ENCODE measurements around the gene INSRR. TPM values are rescaled to one million over a fixed set of nuclear protein-coding genes. Genes with fewer than 3 reads are reported as not detected.

Gene INSRR
- total and polyA plus RNA-seq, 9 of the 15 experiments (the other 6 are each of a cell fraction or from before 2014, with no cell fraction given), result 0.03 to 0.18 (median 0.06) TPM; not detected in 3

DNA sequence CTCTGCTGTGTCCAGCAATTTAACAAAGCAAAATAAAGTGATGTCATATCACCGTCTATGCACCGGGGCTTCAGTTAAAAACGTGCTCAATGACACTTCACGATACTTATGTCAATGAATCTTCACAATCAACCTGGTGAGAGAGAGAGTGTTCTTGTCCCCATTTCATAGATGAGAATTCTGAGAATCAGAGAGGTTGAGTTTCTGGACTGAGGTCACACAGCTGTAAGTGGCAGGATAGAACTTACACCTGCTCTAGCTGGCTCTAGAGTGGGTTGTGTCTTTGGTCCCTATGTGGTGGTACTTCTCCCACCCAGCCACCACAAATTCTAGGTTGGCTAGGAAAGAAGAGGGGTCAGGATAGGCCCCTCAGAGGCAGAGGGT is 6.9 kb upstream of the INSRR start (continued):
- TF ChIP-seq RBM25 (IDR thresholded peaks at IDR 0.05; ENCODE audit: low read depth, low read length, severe bottlenecking), result peak; percentile 94
- no peak for TF ChIP-seq HDAC6 (IDR thresholded peaks at IDR 0.05; ENCODE audit: low read depth, low read length)
- TF ChIP-seq, protein P1, sequence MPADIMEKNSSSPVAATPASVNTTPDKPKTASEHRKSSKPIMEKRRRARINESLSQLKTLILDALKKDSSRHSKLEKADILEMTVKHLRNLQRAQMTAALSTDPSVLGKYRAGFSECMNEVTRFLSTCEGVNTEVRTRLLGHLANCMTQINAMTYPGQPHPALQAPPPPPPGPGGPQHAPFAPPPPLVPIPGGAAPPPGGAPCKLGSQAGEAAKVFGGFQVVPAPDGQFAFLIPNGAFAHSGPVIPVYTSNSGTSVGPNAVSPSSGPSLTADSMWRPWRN (IDR thresholded peaks at IDR 0.05; ENCODE audit: low read depth), result no peak

DNA sequence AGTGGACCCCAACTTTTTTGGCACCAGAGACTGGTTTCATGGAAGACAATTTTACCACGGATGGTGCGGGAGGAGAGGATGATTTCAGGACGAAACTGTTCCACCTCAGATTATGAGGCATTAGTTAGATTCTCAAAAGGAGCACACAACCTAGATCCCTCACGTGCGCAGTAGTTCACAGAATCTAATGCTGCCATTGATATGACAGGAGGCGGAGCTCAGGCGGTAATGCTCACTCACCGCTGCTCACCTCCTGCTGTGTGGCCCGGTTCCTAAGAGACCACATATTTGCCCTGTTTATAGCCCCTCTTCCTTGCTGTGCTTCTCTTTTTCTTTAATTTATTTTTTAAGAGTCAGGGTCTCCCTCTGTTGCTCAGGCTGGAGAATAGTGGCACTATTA is 6.3 kb upstream of the INSRR start:
- Histone ChIP-seq H3K9me3 (replicated peaks; ENCODE audit: control insufficient read depth, insufficient read depth, low read depth, low read length) (no peaks in the 10 kb centered on the region), H4K20me1 (replicated peaks; ENCODE audit: control insufficient read depth, insufficient read depth, low read length) (no peaks in the 10 kb centered on the region), H3K4me2 (ENCODE audit: insufficient read depth, low read length) (peak overlapping the region; percentile 36; the same call in 1 of the 2 replicates), H3K27me3 (ENCODE audit: control insufficient read depth in 2 of 2, insufficient read depth in 2 of 2, low read length in 2 of 2) (no peaks in the 10 kb centered on the region), H3K4me3 (no peak overlapping the region), H3K9me1 (ENCODE audit: control insufficient read depth, insufficient read depth, low read length) (peaks cover 4% of the 10 kb centered on the region), H3K36me3 (ENCODE audit: control insufficient read depth, insufficient read depth, low read length) (peaks cover 3% of the 10 kb centered on the region; the same call in 2 of the 3 replicates), H2AFZ (ENCODE audit: low read depth, low read length) (peak overlapping the region; percentile 67; the same call in 1 of the 2 replicates), H3K9ac (ENCODE audit: insufficient read depth in 1 of 2, low read depth in 2 of 2, low read length in 2 of 2) (peak overlapping the region in 1 of 2 experiments; percentile 65; a peak in 2 of 4 replicates), H3K79me2 (ENCODE audit: control insufficient read depth, insufficient read depth, low read length) (peaks cover 41% of the 10 kb centered on the region; the same call in 2 of the 3 replicates), H3K4me1 (replicated peaks in 1 of 2; ENCODE audit: control insufficient read depth in 2 of 2, insufficient read depth in 2 of 2, low read length in 2 of 2) (peaks cover 77 to 88% of the 10 kb centered on the region in 2 experiments), H3K27ac (ENCODE audit: extremely low read depth, low read depth, low read length) (no peak overlapping the region; the same call in 2 of the 3 replicates)
- ChIA-PET POLR2A (interaction anchor here (0.6 to 1.0 kb wide), 2 partner anchors 9 to 12 kb away, joined by 3 read pairs; no protein-coding TSS in a partner anchor), CTCF (ENCODE audit: low intra/inter-chr PET ratio) (no interaction called here)
- BruUV-seq (replicated peaks), result no TSS peak
- TF ChIP-seq NRF1 (conservative IDR thresholded peaks at IDR 0.05 in 1 of 2, IDR thresholded peaks at IDR 0.05 in 1 of 2), result peak; percentile 23 to 38; a peak in 2 of 4 replicates
- no peak for TF ChIP-seq STAT5B (CRISPR knock-in tag; IDR thresholded peaks at IDR 0.05)
- 0 out of 2 replicates have a peak, but pooled peaks have one; percentile 35 for TF ChIP-seq FOXK1 (CRISPR knock-in tag; IDR thresholded peaks at IDR 0.05; ENCODE audit: borderline replicate concordance)
- TF ChIP-seq NFE2 (IDR thresholded peaks at IDR 0.05; ENCODE audit: low read depth), result peak; percentile 19; the same call in 1 of the 2 replicates
- peak; percentile 84 for TF ChIP-seq BHLHE40 (IDR thresholded peaks at IDR 0.05; ENCODE audit: low read length)
- TF ChIP-seq, protein P2, sequence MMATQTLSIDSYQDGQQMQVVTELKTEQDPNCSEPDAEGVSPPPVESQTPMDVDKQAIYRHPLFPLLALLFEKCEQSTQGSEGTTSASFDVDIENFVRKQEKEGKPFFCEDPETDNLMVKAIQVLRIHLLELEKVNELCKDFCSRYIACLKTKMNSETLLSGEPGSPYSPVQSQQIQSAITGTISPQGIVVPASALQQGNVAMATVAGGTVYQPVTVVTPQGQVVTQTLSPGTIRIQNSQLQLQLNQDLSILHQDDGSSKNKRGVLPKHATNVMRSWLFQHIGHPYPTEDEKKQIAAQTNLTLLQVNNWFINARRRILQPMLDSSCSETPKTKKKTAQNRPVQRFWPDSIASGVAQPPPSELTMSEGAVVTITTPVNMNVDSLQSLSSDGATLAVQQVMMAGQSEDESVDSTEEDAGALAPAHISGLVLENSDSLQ (IDR thresholded peaks at IDR 0.05), result peak; percentile 21
- FAIRE-seq, result peak; percentile 51
- in situ Hi-C loops (cut with MboI), result no loop called here
- intact Hi-C loops (cut with micrococcal nuclease), result no loop called here
- no peak for ATAC-seq
- WGBS (ENCODE audit: insufficient coverage, low coverage, missing lambda C conversion rate), result 29% methylated on average over 9 of the region's 9 CpGs
- DNase-seq (ENCODE audit: extremely low read depth in 1 of 4, low spot score in 3 of 4), result peak in 1 of 4 experiments; percentile 64

Measured in K562 (cell line).